Embryonic facial prominence (tissue), 1 donor: Measurements from ENCODE around the gene CHRM4.

Experiments
- DNase-seq: peaks from one replicate; pipeline ENCODE4 v3.0.0-alpha.2; 2016; ENCODE audit errors: extremely low spot score

CHRM4 gene

GRCh38 chr11:46391578-46392420 is at the start of gene CHRM4:
Gene CHRM4, minus strand, starts transcription at chr11:46391776. Its CDS starts 5,219 bp downstream, at chr11:46386557.
- DNase-seq: no peak

GRCh38 chr11:46438211-46438610 is 46.6 kb upstream of the CHRM4 start:
- no peak for DNase-seq

GRCh38 chr11:46437122-46437689 is 45.6 kb upstream of the CHRM4 start:
- no peak for DNase-seq

DNA sequence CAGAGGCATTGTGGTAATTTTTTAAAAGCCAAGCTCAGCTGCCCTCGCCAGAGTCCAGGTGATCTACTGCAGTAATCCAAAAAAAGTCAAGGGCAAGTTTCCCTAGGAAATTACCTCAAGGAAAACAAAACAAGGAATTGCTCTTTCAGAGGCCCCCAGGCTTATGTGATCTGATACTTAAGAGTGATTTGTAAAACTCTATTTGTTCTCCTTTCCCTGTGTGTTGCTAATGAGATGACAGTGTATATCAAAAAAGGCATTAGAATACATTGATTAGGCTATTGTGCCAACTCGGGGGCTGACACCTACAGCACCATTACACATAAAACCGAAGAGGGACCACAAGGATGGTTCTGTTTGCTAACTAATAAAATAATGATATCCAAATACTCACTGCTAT is 44.5 kb upstream of the CHRM4 start:
- DNase-seq: no peak

DNA sequence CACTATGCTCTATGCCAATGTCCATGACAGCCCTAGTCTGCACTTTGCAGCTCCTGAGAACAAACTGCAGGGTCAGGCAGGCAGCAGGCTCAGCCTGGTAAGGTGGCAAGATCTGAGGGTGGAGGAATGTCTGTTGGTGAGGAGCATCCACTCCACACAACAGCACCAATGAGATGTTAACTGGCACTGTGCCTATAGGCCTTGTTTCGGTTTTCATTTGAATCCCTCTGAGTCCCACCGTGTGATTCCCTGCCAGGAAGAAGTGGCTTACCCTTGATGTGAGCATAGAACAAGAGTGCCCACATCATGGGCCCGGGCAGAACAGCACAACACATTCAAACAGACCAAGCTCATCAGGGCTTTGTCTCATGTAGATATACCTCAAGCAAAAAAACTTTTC is 44.1 kb upstream of the CHRM4 start:
- no peak for DNase-seq

- no peak for DNase-seq
Measured at GRCh38 chr11:46431211-46431610, 39.6 kb upstream of the CHRM4 start.

GRCh38 chr11:46429717-46430116 is 38.1 kb upstream of the CHRM4 start:
- no peak for DNase-seq

DNA sequence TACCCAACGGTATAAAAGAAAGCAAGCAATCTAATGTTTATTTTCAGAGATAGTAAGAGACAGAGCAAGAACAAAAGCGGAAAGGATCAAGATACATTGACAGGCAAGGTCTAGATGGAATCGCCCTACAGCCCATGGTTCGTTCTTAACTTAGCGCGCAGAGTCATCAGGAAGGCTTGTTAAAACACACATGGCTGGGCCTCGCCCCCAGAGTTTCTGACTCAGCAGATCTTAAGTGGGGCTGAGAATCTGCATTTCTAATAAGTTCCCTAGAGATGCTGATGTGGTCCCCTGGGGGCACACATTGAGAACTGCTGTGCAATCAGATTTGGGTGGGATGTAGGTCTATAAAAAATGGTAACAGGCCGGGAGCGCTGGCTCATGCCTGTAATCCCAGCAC is 35.8 kb upstream of the CHRM4 start:
- no peak for DNase-seq

GRCh38 chr11:46426233-46426991 is 34.8 kb upstream of the CHRM4 start:
- DNase-seq: no peak

- DNase-seq: no peak
Measured at GRCh38 chr11:46422588-46422987, 31.0 kb upstream of the CHRM4 start.

DNA sequence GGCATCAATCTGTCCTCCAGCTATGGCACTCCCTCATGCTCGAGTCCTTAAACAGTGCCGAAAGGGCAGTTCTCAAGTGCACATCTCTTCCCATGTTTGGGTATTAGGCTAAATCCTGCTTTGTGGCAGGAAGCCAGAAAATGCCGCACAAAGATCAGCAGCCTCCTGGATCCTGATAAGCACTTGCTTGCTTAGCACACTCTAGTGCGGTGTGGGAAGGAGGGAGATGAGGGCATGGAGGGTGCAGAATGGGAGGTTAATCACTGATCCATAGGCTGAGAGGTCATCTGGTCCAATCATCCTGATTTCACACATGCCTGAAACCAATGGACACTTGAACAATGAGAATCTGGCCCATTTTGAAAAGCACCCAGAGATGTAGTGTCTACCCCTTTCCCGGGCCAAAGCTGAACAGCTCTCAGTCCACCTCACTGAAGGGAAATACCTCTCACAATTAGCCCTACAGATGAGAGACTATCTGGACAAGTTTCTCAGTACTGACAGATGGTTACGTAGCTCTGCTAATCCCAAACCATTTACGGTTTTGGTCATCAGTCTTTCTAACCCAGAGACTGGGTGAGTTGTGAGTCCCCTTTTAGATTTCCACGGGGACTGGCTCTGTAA is 29.8 kb upstream of the CHRM4 start:
- no peak for DNase-seq

DNA sequence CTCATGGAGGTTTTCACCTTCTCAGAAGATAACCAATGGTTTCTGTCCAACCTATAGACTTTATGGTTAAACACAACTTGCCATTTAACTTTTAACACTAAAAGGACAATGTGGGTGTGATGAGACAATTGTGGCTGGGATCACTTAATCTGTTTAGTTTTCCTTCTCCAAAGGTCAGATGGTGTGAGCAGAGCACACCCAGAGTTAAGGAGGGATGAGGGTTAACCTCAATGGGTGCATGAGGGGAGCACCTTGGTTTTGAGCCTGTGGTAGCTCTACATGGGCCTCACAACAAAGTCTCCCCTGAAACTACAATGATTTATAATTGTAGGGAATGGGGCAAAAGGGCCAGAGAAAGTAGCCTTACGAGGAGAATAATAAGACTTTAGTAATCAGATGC is 28.9 kb upstream of the CHRM4 start:
- no peak for DNase-seq

- DNase-seq: no peak
Measured at GRCh38 chr11:46418751-46419150, 27.2 kb upstream of the CHRM4 start.

- no peak for DNase-seq
Measured at GRCh38 chr11:46417711-46418110, 26.1 kb upstream of the CHRM4 start.

DNA sequence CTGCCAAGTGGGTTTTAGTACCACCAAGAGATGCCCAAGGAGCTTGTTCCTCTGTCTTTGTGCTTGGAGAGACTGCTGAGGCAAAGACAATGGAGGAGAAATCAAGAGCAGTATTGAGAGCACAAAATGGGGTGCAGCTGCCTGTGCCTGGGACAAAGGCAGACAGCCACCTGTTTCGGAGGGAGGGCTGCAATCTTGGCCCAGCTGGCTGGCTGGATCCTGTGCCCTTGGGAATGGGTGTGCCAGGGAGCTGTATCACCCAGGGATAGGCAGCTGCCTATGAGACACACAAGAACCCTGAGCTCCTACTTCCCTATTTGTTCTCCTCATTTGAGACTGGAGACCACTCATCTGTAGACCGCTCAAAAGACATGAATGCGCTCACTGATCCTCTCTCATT is 23.3 kb upstream of the CHRM4 start:
- no peak for DNase-seq

DNA sequence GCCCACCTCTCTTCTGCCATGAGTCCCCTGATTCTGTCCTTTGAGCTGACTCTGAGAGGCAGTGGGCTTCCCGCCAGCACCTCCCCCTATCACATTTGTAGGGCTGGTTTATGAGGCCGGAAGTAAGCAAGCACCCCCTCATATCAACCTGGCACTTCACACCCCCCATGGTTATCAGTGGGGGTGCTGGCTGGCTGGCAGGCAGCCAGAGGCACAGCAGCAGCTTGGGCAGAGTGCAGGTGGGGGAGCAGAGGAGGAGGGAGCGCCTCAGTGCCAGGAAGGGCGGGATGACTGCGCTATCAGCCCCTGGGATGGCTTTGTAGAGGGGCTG is 22.9 kb upstream of the CHRM4 start:
- no peak for DNase-seq

- DNase-seq: no peak
Measured at GRCh38 chr11:46413760-46414465, 22.3 kb upstream of the CHRM4 start.

DNA sequence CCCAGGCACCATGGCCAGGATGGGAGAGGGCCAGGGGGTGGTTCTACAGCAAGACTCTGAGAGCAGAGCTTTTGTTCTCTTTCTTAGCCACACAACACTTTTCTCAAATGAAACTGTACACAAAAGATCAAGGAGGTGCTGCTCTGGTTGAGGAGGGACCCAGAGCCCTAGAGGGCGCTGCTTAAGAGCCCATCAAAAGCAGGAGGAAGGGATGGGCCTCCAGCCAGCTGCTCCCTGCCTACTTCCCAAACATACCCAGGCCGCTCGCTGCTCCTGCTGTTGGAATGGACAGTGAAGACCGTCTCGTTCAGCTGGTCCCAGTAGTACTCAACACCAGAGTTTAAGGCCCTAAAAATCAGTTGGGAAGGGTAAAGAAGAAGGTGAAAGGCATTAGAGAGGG is 18.4 kb upstream of the CHRM4 start:
- DNase-seq: no peak

DNA sequence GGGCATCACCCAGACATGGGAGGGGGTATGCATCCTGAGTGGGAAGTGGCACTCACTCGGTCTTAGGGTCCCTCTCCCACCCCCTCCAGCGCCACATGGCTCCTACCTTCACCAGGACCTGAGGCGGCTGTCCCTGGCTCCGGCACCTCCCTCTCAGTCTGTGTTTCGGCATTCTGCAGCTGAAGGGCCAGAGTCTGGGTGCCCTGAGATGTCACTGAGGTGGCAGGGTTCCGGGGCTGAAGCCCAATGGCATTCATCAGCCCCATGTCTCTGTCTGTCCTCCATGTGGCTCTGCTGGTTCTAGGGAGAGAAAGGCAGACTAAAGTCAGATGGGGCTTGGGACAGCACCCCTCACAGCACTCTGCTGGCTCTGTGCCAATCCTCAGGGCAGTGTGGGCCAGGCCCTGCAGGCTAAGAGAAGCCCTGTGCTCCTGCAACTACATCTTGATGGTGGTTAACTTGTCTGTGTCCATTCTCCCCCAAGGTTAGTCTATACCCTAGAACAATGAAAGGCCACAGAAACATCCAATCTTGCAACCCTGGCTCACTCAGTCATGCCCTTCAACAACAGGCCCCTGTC is 16.9 kb upstream of the CHRM4 start:
- no peak for DNase-seq

- no peak for DNase-seq
Measured at GRCh38 chr11:46407635-46408034, 16.1 kb upstream of the CHRM4 start.

GRCh38 chr11:46404476-46405017 is 13.0 kb upstream of the CHRM4 start:
- DNase-seq: no peak
